Measurements from ENCODE around the gene PPP1R15B. TPM values are rescaled to one million over a fixed set of nuclear protein-coding genes. Genes with fewer than 3 reads are reported as not detected.

The PPP1R15B gene
- total and polyA plus RNA-seq, 2 experiments from 2014 or later = 34.0 to 77.0 TPM

GRCh38 chr1:204391629-204392028, 20.0 kb downstream of the PPP1R15B start:
- Histone ChIP-seq H3K9me2 (replicated peaks; ENCODE audit: insufficient read depth) (no peaks in the 10 kb centered on the region), H3K79me2 (no peaks in the 10 kb centered on the region), H3K36me3 (replicated peaks; ENCODE audit: insufficient read depth, low read depth) (no peaks in the 10 kb centered on the region), H3K4me1 (ENCODE audit: insufficient read depth) (no peaks in the 10 kb centered on the region), H3K27me3 (no peaks in the 10 kb centered on the region), H3K4me3 (no peak overlapping the region), H3K9me3 (ENCODE audit: low read depth) (no peaks in the 10 kb centered on the region), H3K4me2 (no peak overlapping the region), H4K20me1 (ENCODE audit: insufficient read depth, poor library complexity, severe bottlenecking) (no peaks in the 10 kb centered on the region), H3K27ac (no peak overlapping the region), H2AFZ (no peak overlapping the region)
- DNase-seq (ENCODE audit: low spot score) = no peak
- TF ChIP-seq EZH2 (IDR thresholded peaks at IDR 0.05; ENCODE audit: borderline replicate concordance) = no peak
- no peak for TF ChIP-seq EZH2phosphoT487 (IDR thresholded peaks at IDR 0.05; ENCODE audit: low read depth, severe bottlenecking, unreplicated experiment)
- no peak for TF ChIP-seq CTCF (IDR thresholded peaks at IDR 0.05; ENCODE audit: poor library complexity)

GRCh38 chr1:204390751-204391466, 20.7 kb downstream of the PPP1R15B start:
- Histone ChIP-seq H3K27ac (no peak overlapping the region), H3K4me1 (ENCODE audit: insufficient read depth) (no peaks in the 10 kb centered on the region), H3K27me3 (no peaks in the 10 kb centered on the region), H4K20me1 (ENCODE audit: insufficient read depth, poor library complexity, severe bottlenecking) (no peaks in the 10 kb centered on the region), H3K9me3 (ENCODE audit: low read depth) (no peaks in the 10 kb centered on the region), H2AFZ (no peak overlapping the region), H3K4me3 (no peak overlapping the region), H3K36me3 (replicated peaks; ENCODE audit: insufficient read depth, low read depth) (no peaks in the 10 kb centered on the region), H3K4me2 (no peak overlapping the region), H3K9me2 (replicated peaks; ENCODE audit: insufficient read depth) (no peaks in the 10 kb centered on the region), H3K79me2 (no peaks in the 10 kb centered on the region)
- TF ChIP-seq EZH2 (IDR thresholded peaks at IDR 0.05; ENCODE audit: borderline replicate concordance) = no peak
- TF ChIP-seq CTCF (IDR thresholded peaks at IDR 0.05; ENCODE audit: poor library complexity) = no peak
- TF ChIP-seq EZH2phosphoT487 (IDR thresholded peaks at IDR 0.05; ENCODE audit: low read depth, severe bottlenecking, unreplicated experiment) = no peak
- WGBS (ENCODE audit: low lambda C conversion rate, missing lambda C conversion rate) = 69% methylated on average over 4 of the region's 4 CpGs
- DNase-seq (ENCODE audit: low spot score) = no peak

- H3K9me3 ChIP-seq (ENCODE audit: low read depth) = no peaks in the 10 kb centered on the region
- no peak for DNase-seq (ENCODE audit: low spot score)
- no peak overlapping the region for H3K4me2 ChIP-seq
- peaks cover 14% of the 10 kb centered on the region for H3K4me1 ChIP-seq (ENCODE audit: insufficient read depth)
- no peaks in the 10 kb centered on the region for H3K79me2 ChIP-seq
- no peaks in the 10 kb centered on the region for H3K36me3 ChIP-seq (replicated peaks; ENCODE audit: insufficient read depth, low read depth)
- no peaks in the 10 kb centered on the region for H3K9me2 ChIP-seq (replicated peaks; ENCODE audit: insufficient read depth)
- TF ChIP-seq EZH2 (IDR thresholded peaks at IDR 0.05; ENCODE audit: borderline replicate concordance) (no peak), CTCF (IDR thresholded peaks at IDR 0.05; ENCODE audit: poor library complexity) (no peak), EZH2phosphoT487 (IDR thresholded peaks at IDR 0.05; ENCODE audit: low read depth, severe bottlenecking, unreplicated experiment) (no peak)
- H2AFZ ChIP-seq = no peak overlapping the region
- H3K27ac ChIP-seq = no peak overlapping the region
- no peaks in the 10 kb centered on the region for H3K27me3 ChIP-seq
- WGBS (ENCODE audit: low lambda C conversion rate, missing lambda C conversion rate) = 95% methylated on average over 2 of the region's 2 CpGs
- H3K4me3 ChIP-seq = no peak overlapping the region
- H4K20me1 ChIP-seq (ENCODE audit: insufficient read depth, poor library complexity, severe bottlenecking) = no peaks in the 10 kb centered on the region
These were observed 25.9 kb downstream of the PPP1R15B start for GRCh38 chr1:204385727-204386126.
